HG03460 (cell line): Measurements from ENCODE around the gene DNAI4.

Source experiments
- ATAC-seq: cut with Tn5 transposase; IDR thresholded peaks from one replicate; pipeline ENCODE4 v1.9.1; 2021; ENCODE audit not compliant: unreplicated experiment

The DNAI4 gene

GRCh38 chr1:66770240-66770639, 154.4 kb downstream of the DNAI4 start:
- no peak for ATAC-seq

DNA sequence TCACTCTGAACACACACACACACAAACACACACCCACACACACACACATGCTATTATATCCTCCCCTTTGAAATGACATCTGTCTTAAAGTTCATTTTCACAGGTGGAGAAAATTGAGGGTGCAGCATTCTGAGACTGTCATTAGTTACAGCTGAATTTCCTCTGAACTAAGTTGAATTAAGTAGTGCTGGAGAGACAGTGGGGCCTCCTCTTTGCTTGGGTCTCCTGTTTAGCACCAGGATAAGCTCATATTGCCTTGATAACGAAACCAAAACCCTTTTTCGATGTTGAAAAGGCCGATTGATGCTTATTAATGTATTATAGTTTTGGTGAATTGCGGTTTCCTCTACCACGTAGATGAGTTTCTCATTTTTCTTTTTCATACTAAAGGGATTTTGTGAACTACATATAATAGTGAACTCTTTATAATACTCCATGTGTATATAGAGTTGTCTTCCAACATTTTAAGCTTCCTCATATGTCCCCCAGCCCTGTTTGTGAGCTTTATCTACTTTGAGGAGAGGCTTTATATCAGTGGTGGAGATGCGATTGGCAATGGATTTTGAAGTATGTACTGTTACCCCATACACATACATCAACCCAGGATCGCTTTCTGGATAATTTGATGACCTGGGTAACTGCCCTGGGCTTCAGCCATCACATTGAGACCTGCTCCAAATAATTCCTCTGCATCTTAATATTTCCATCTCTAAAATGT, 155.0 kb downstream of the DNAI4 start:
- ATAC-seq = no peak

- no peak for ATAC-seq
Observed at GRCh38 chr1:66768965-66769364, 155.7 kb downstream of the DNAI4 start.

DNA sequence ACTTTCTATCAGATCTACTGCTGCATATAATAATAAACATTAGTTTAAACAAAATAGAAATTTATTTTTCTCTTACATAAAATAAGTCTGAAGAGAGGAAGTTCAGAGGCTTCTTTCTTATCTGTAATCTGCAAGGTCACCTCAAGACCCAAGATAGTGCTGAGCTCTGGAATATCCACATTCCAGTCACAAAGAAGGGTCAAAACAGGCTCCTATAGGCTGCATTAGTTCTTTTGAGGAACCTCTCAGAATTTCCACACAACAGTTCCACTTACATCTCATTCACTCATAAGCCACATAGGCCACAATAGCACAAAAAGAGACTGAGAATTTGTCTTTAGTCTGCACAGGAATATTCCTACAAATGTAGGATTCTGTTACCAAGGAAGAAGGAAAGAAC, 157.0 kb downstream of the DNAI4 start:
- no peak for ATAC-seq

- no peak for ATAC-seq
Observed at GRCh38 chr1:66764994-66765578, 159.6 kb downstream of the DNAI4 start.
